IMR-90 (cell line): ENCODE data around the gene ARRDC3.

Experiments
- BHLHE40 ChIP-seq: fragments of 150-350 bp; IDR thresholded peaks from 2 replicates; pipeline ENCODE4 v1.6.1; 2016; ENCODE audit warnings: mild to moderate bottlenecking, low read depth, low read length
- CEBPB ChIP-seq: IDR thresholded peaks from 2 replicates; pipeline ENCODE4 v1.6.1; 2012; ENCODE audit warnings: low read depth, low read length, improper control_type of control experiment
- CTCF ChIP-seq: conservative IDR thresholded peaks from 2 replicates; pipeline ENCODE4 v1.5.1; 2012; ENCODE audit warnings: mild to moderate bottlenecking, low read depth, low read length, improper control_type of control experiment
- ELK1 ChIP-seq: fragments of 150-350 bp; IDR thresholded peaks from 2 replicates; pipeline ENCODE4 v1.6.1; 2016; ENCODE audit warnings: low read depth, mild to moderate bottlenecking, low read length, moderate library complexity, borderline replicate concordance
- FOS ChIP-seq: fragments of 150-350 bp; IDR thresholded peaks from 2 replicates; pipeline ENCODE4 v1.6.1; 2016; ENCODE audit warnings: low read depth, low read length
- MAFK ChIP-seq: IDR thresholded peaks from 2 replicates; pipeline ENCODE4 v1.6.1; 2012; ENCODE audit warnings: low read depth, low read length, improper control_type of control experiment
- MAZ ChIP-seq: IDR thresholded peaks from 2 replicates; pipeline ENCODE4 v1.6.1; 2012; ENCODE audit warnings: low read depth, mild to moderate bottlenecking, low read length, improper control_type of control experiment, moderate library complexity, borderline replicate concordance
- MXI1 ChIP-seq: IDR thresholded peaks from 2 replicates; pipeline ENCODE4 v1.6.1; 2012; ENCODE audit warnings: low read depth, mild to moderate bottlenecking, low read length, moderate library complexity, borderline replicate concordance
- POLR2A ChIP-seq: IDR thresholded peaks from 2 replicates; pipeline ENCODE4 v1.6.1; 2012; ENCODE audit warnings: mild to moderate bottlenecking, low read depth, low read length
- RAD21 ChIP-seq: IDR thresholded peaks from 2 replicates; pipeline ENCODE4 v1.6.1; 2012; ENCODE audit warnings: low read length, improper control_type of control experiment
- RCOR1 ChIP-seq: IDR thresholded peaks from 2 replicates; pipeline ENCODE4 v1.6.1; 2012; ENCODE audit warnings: mild to moderate bottlenecking, low read length, improper control_type of control experiment; ENCODE audit not compliant: insufficient replicate concordance
- RFX5 ChIP-seq: IDR thresholded peaks from 2 replicates; pipeline ENCODE4 v1.8.0; 2012; ENCODE audit warnings: low read depth, mild to moderate bottlenecking, low read length, moderate library complexity
- SMC3 ChIP-seq: fragments of 150-350 bp; IDR thresholded peaks from 2 replicates; pipeline ENCODE4 v1.6.1; 2016; ENCODE audit warnings: low read depth, mild to moderate bottlenecking, antibody characterized with exemption, low read length, moderate library complexity
- USF2 ChIP-seq: fragments of 150-350 bp; IDR thresholded peaks from 2 replicates; pipeline ENCODE4 v1.6.1; 2017; ENCODE audit warnings: mild to moderate bottlenecking, antibody characterized with exemption, low read length, low read depth

- TF ChIP-seq FOS (no peak), MXI1 (no peak), CTCF (no peak), BHLHE40 (no peak), POLR2A (no peak), USF2 (no peak), MAFK (no peak), ELK1 (no peak), MAZ (no peak), RAD21 (no peak), CEBPB (no peak), RCOR1 (no peak), RFX5 (no peak), SMC3 (no peak)
These were observed 24.1 kb upstream of the ARRDC3 start for GRCh38 chr5:91407204-91407603.
